Mesendoderm (in vitro differentiated cells): Measurements from ENCODE around the gene DCST2.

Source experiments
- DNase-seq: peaks from one replicate; pipeline ENCODE4 v3.0.0; 2013
- H2AK5ac ChIP-seq: 2 replicates; pipeline ENCODE4 v1.6.1; 2013; ENCODE audit warnings: low read length, inconsistent platforms
- H2BK120ac ChIP-seq: 2 replicates; pipeline ENCODE4 v1.6.1; 2013; ENCODE audit warnings: low read depth, mild to moderate bottlenecking, low read length, moderate library complexity, mixed read lengths
- H2BK15ac ChIP-seq: replicated peaks from 2 replicates; pipeline ENCODE4 v1.6.1; 2013; ENCODE audit warnings: low read depth, mild to moderate bottlenecking, moderate library complexity
- H2BK5ac ChIP-seq: 2 replicates; pipeline ENCODE4 v1.6.1; 2013; ENCODE audit warnings: low read length, inconsistent platforms
- H3K18ac ChIP-seq: 2 replicates; pipeline ENCODE4 v1.6.1; 2013; ENCODE audit warnings: mild to moderate bottlenecking, low read length, mixed read lengths
- H3K23ac ChIP-seq: one replicate; pipeline ENCODE4 v1.6.1; 2013; ENCODE audit warnings: low read length
- H3K27ac ChIP-seq: 2 replicates; pipeline ENCODE4 v1.5.1; 2013; ENCODE audit warnings: low read depth, mild to moderate bottlenecking, inconsistent platforms, low read length, moderate library complexity
- H3K27me3 ChIP-seq: 2 replicates; pipeline ENCODE4 v1.6.1; 2013; ENCODE audit warnings: low read length, control low read depth, mild to moderate bottlenecking, inconsistent platforms; ENCODE audit not compliant: insufficient read depth, poor library complexity
- H3K36me3 ChIP-seq: 2 replicates; pipeline ENCODE4 v1.6.1; 2013; ENCODE audit warnings: low read length, inconsistent platforms; ENCODE audit not compliant: control insufficient read depth, insufficient read depth
- H3K4ac ChIP-seq: one replicate; pipeline ENCODE4 v1.6.1; 2013; ENCODE audit warnings: low read depth, mild to moderate bottlenecking, low read length, moderate library complexity
- H3K4me1 ChIP-seq: 2 replicates; pipeline ENCODE4 v1.6.1; 2013; ENCODE audit warnings: low read depth, low read length, inconsistent platforms; ENCODE audit not compliant: control insufficient read depth
- H3K4me2 ChIP-seq: 2 replicates; pipeline ENCODE4 v1.6.1; 2013; ENCODE audit warnings: low read length
- H3K4me3 ChIP-seq: 2 replicates; pipeline ENCODE4 v1.5.1; 2013; ENCODE audit warnings: mild to moderate bottlenecking, low read length
- H3K56ac ChIP-seq: one replicate; pipeline ENCODE4 v1.6.1; 2013; ENCODE audit warnings: low read length
- H3K79me1 ChIP-seq: 2 replicates; pipeline ENCODE4 v1.6.1; 2013; ENCODE audit warnings: low read length, inconsistent platforms
- H3K79me2 ChIP-seq: 2 replicates; pipeline ENCODE4 v1.6.1; 2013; ENCODE audit warnings: mild to moderate bottlenecking, low read length; ENCODE audit not compliant: control insufficient read depth, insufficient read depth
- H3K9ac ChIP-seq: 2 replicates; pipeline ENCODE4 v1.6.1; 2013; ENCODE audit warnings: low read length, inconsistent platforms
- H4K5ac ChIP-seq: one replicate; pipeline ENCODE4 v1.6.1; 2013; ENCODE audit warnings: low read length
- H4K8ac ChIP-seq: one replicate; pipeline ENCODE4 v1.6.1; 2013; ENCODE audit warnings: low read depth, mild to moderate bottlenecking, control low read depth, low read length, moderate library complexity
- WGBS: extraction: QIAGEN DNeasy Blood & Tissue Kit; methylation state at CpG from one replicate; pipeline ENCODE4 v1.1.7; 2013; ENCODE audit warnings: low lambda C conversion rate, missing lambda C conversion rate; ENCODE audit not compliant: insufficient coverage; ENCODE audit errors: extremely low coverage; 5-methylcytosine and 5-hydroxymethylcytosine counted together

DCST2 gene

GRCh38 chr1:155030243-155030795 lies 3.3 kb downstream of the DCST2 start:
- Histone ChIP-seq H3K4me2 (no peak overlapping the region), H3K56ac (no peak overlapping the region), H3K36me3 (no peaks in the 10 kb centered on the region), H3K9ac (no peak overlapping the region), H3K4ac (no peak overlapping the region), H3K27ac (no peak overlapping the region), H2BK5ac (no peak overlapping the region), H4K8ac (no peak overlapping the region), H3K27me3 (no peaks in the 10 kb centered on the region), H3K79me2 (no peaks in the 10 kb centered on the region), H3K4me3 (no peak overlapping the region), H3K18ac (no peak overlapping the region), H2AK5ac (no peak overlapping the region), H2BK120ac (no peak overlapping the region), H4K5ac (no peak overlapping the region), H3K4me1 (no peaks in the 10 kb centered on the region), H3K79me1 (no peaks in the 10 kb centered on the region), H2BK15ac (no peak overlapping the region), H3K23ac (no peak overlapping the region)
- DNase-seq = no peak
- no CpG with 5 or more reads among the region's 15 CpGs for WGBS

GRCh38 chr1:155029513-155030242 lies 3.9 kb downstream of the DCST2 start:
- no peak for DNase-seq
- Histone ChIP-seq H2BK5ac (no peak overlapping the region), H2BK120ac (no peak overlapping the region), H3K18ac (no peak overlapping the region), H3K4ac (no peak overlapping the region), H4K8ac (no peak overlapping the region), H3K4me3 (no peak overlapping the region), H2BK15ac (no peak overlapping the region), H3K27me3 (no peaks in the 10 kb centered on the region), H3K36me3 (no peaks in the 10 kb centered on the region), H3K56ac (no peak overlapping the region), H3K79me2 (no peaks in the 10 kb centered on the region), H3K79me1 (no peaks in the 10 kb centered on the region), H4K5ac (no peak overlapping the region), H3K9ac (no peak overlapping the region), H3K4me1 (no peaks in the 10 kb centered on the region), H3K23ac (no peak overlapping the region), H3K4me2 (no peak overlapping the region), H2AK5ac (no peak overlapping the region), H3K27ac (no peak overlapping the region)
- WGBS = no CpG with 5 or more reads among the region's 16 CpGs

GRCh38 chr1:155026588-155026987 lies 7.0 kb downstream of the DCST2 start:
- H2BK120ac ChIP-seq = no peak overlapping the region
- DNase-seq = no peak
- no peaks in the 10 kb centered on the region for H3K27me3 ChIP-seq
- H3K9ac ChIP-seq = no peak overlapping the region
- no peak overlapping the region for H2BK15ac ChIP-seq
- no peak overlapping the region for H4K8ac ChIP-seq
- H3K4me1 ChIP-seq = no peaks in the 10 kb centered on the region
- no peak overlapping the region for H3K27ac ChIP-seq
- H3K18ac ChIP-seq = no peak overlapping the region
- H3K4ac ChIP-seq = no peak overlapping the region
- no peak overlapping the region for H2BK5ac ChIP-seq
- H4K5ac ChIP-seq = no peak overlapping the region
- H3K23ac ChIP-seq = no peak overlapping the region
- no peak overlapping the region for H3K4me3 ChIP-seq
- H3K36me3 ChIP-seq = no peaks in the 10 kb centered on the region
- H3K79me2 ChIP-seq = no peaks in the 10 kb centered on the region
- no CpG with 5 or more reads among the region's 6 CpGs for WGBS
- H2AK5ac ChIP-seq = no peak overlapping the region
- no peak overlapping the region for H3K4me2 ChIP-seq
- no peaks in the 10 kb centered on the region for H3K79me1 ChIP-seq
- no peak overlapping the region for H3K56ac ChIP-seq

- no peak for DNase-seq
- H3K79me1 ChIP-seq = no peaks in the 10 kb centered on the region
- H3K18ac ChIP-seq = no peak overlapping the region
- H3K4me3 ChIP-seq = no peak overlapping the region
- no peak overlapping the region for H3K23ac ChIP-seq
- no CpG with 5 or more reads among the region's 9 CpGs for whole genome bisulfite sequencing
- no peaks in the 10 kb centered on the region for H3K79me2 ChIP-seq
- no peaks in the 10 kb centered on the region for H3K36me3 ChIP-seq
- no peak overlapping the region for H3K27ac ChIP-seq
- H3K56ac ChIP-seq = no peak overlapping the region
- no peaks in the 10 kb centered on the region for H3K4me1 ChIP-seq
- H2AK5ac ChIP-seq = no peak overlapping the region
- no peaks in the 10 kb centered on the region for H3K27me3 ChIP-seq
- no peak overlapping the region for H3K4me2 ChIP-seq
- no peak overlapping the region for H4K5ac ChIP-seq
- H2BK15ac ChIP-seq = no peak overlapping the region
- no peak overlapping the region for H3K4ac ChIP-seq
- no peak overlapping the region for H2BK5ac ChIP-seq
- H2BK120ac ChIP-seq = no peak overlapping the region
- H4K8ac ChIP-seq = no peak overlapping the region
- H3K9ac ChIP-seq = no peak overlapping the region
Measured at GRCh38 chr1:155026154-155026553, 7.4 kb downstream of the DCST2 start.

- H4K5ac ChIP-seq = no peak overlapping the region
- H3K18ac ChIP-seq = no peak overlapping the region
- no peaks in the 10 kb centered on the region for H3K79me2 ChIP-seq
- H3K4me3 ChIP-seq = no peak overlapping the region
- no peak overlapping the region for H2BK15ac ChIP-seq
- H3K4ac ChIP-seq = no peak overlapping the region
- H3K4me1 ChIP-seq = no peaks in the 10 kb centered on the region
- H3K36me3 ChIP-seq = no peaks in the 10 kb centered on the region
- no peak overlapping the region for H2BK120ac ChIP-seq
- H2AK5ac ChIP-seq = no peak overlapping the region
- H3K79me1 ChIP-seq = no peaks in the 10 kb centered on the region
- no peak overlapping the region for H4K8ac ChIP-seq
- H3K9ac ChIP-seq = no peak overlapping the region
- H2BK5ac ChIP-seq = no peak overlapping the region
- no peak overlapping the region for H3K56ac ChIP-seq
- H3K23ac ChIP-seq = no peak overlapping the region
- H3K27me3 ChIP-seq = no peaks in the 10 kb centered on the region
- whole genome bisulfite sequencing = no CpG with 5 or more reads among the region's 9 CpGs
- H3K4me2 ChIP-seq = no peak overlapping the region
- no peak overlapping the region for H3K27ac ChIP-seq
- no peak for DNase-seq
Measured at GRCh38 chr1:155024315-155024714, 9.3 kb downstream of the DCST2 start.

GRCh38 chr1:155023627-155024026 lies 10.0 kb downstream of the DCST2 start:
- Histone ChIP-seq H3K9ac (no peak overlapping the region), H4K5ac (no peak overlapping the region), H3K36me3 (no peaks in the 10 kb centered on the region), H3K79me2 (no peaks in the 10 kb centered on the region), H3K4me3 (no peak overlapping the region), H3K79me1 (no peaks in the 10 kb centered on the region), H3K4me2 (no peak overlapping the region), H3K27ac (no peak overlapping the region), H3K4ac (no peak overlapping the region), H2BK15ac (no peak overlapping the region), H2BK120ac (no peak overlapping the region), H3K4me1 (no peaks in the 10 kb centered on the region), H2BK5ac (no peak overlapping the region), H3K18ac (no peak overlapping the region), H2AK5ac (no peak overlapping the region), H3K27me3 (no peaks in the 10 kb centered on the region), H4K8ac (no peak overlapping the region), H3K23ac (no peak overlapping the region), H3K56ac (no peak overlapping the region)
- no CpG with 5 or more reads among the region's 5 CpGs for WGBS
- DNase-seq = no peak
